Measurements from ENCODE around the gene GAS2. TPM values are rescaled to one million over a fixed set of nuclear protein-coding genes. Genes with fewer than 3 reads are reported as not detected.

The GAS2 gene
- polyA plus RNA-seq, 1 donor from 2014 or later, result 8.0 TPM

- H3F3A ChIP-seq (ENCODE audit: insufficient read depth, low read length, poor library complexity, severe bottlenecking), result no peaks in the 10 kb centered on the region
- no peaks in the 10 kb centered on the region for H3K36me3 ChIP-seq (ENCODE audit: insufficient read depth, low read length)
- H4K20me1 ChIP-seq (ENCODE audit: insufficient read depth), result no peaks in the 10 kb centered on the region
- no peaks in the 10 kb centered on the region for H3K79me2 ChIP-seq (replicated peaks; ENCODE audit: insufficient read depth, low read length)
- H3K9me2 ChIP-seq (ENCODE audit: insufficient read depth, low read length), result no peaks in the 10 kb centered on the region
- no peaks in the 10 kb centered on the region for H3K9me3 ChIP-seq (ENCODE audit: low read length)
- no peak overlapping the region for H3K4me3 ChIP-seq (ENCODE audit: low read length)
- H3K9ac ChIP-seq (ENCODE audit: low read length), result no peak overlapping the region
- H3K27me3 ChIP-seq (ENCODE audit: insufficient read depth, low read depth, low read length), result no peaks in the 10 kb centered on the region
- no peak overlapping the region for H3K4me2 ChIP-seq (ENCODE audit: low read length)
- H3K27ac ChIP-seq (ENCODE audit: low read length), result no peak overlapping the region
- TF ChIP-seq CTCF (IDR thresholded peaks at IDR 0.05; ENCODE audit: poor library complexity, severe bottlenecking), result peak; percentile 54
- peak; percentile 66 for TF ChIP-seq RAD21 (conservative IDR thresholded peaks at IDR 0.05)
- TF ChIP-seq SMC3 (conservative IDR thresholded peaks at IDR 0.05; ENCODE audit: poor library complexity), result peak; percentile 67
- TF ChIP-seq, protein P1, sequence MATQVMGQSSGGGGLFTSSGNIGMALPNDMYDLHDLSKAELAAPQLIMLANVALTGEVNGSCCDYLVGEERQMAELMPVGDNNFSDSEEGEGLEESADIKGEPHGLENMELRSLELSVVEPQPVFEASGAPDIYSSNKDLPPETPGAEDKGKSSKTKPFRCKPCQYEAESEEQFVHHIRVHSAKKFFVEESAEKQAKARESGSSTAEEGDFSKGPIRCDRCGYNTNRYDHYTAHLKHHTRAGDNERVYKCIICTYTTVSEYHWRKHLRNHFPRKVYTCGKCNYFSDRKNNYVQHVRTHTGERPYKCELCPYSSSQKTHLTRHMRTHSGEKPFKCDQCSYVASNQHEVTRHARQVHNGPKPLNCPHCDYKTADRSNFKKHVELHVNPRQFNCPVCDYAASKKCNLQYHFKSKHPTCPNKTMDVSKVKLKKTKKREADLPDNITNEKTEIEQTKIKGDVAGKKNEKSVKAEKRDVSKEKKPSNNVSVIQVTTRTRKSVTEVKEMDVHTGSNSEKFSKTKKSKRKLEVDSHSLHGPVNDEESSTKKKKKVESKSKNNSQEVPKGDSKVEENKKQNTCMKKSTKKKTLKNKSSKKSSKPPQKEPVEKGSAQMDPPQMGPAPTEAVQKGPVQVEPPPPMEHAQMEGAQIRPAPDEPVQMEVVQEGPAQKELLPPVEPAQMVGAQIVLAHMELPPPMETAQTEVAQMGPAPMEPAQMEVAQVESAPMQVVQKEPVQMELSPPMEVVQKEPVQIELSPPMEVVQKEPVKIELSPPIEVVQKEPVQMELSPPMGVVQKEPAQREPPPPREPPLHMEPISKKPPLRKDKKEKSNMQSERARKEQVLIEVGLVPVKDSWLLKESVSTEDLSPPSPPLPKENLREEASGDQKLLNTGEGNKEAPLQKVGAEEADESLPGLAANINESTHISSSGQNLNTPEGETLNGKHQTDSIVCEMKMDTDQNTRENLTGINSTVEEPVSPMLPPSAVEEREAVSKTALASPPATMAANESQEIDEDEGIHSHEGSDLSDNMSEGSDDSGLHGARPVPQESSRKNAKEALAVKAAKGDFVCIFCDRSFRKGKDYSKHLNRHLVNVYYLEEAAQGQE (IDR thresholded peaks at IDR 0.05; ENCODE audit: borderline replicate concordance), result no peak
- no peak overlapping the region for H2AFZ ChIP-seq (ENCODE audit: low read depth, low read length)
These were observed 112.2 kb downstream of the GAS2 start for GRCh38 chr11:22778642-22779041.

DNA sequence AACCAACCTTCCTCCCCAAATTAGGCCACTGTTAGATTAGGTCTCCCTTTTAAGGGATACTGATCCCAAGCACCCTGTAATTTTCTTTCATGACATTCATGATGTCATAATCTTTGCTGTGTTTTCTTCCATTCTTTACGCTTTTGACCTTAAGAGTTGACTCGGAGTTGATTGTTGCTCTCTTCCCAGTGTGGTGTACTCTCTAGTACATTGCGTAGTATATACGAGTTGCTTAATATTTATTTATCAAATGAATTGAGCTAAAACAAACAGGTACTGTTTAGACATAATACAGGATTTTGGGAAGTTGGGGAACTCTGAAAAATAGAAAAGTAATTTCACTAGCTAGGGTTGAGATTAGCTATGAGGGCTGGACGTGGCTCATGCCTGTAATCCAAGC is 113.4 kb downstream of the GAS2 start:
- H4K20me1 ChIP-seq (ENCODE audit: insufficient read depth), result no peaks in the 10 kb centered on the region
- no peak overlapping the region for H3K27ac ChIP-seq (ENCODE audit: low read length)
- H3K79me2 ChIP-seq (replicated peaks; ENCODE audit: insufficient read depth, low read length), result no peaks in the 10 kb centered on the region
- no peak overlapping the region for H2AFZ ChIP-seq (ENCODE audit: low read depth, low read length)
- H3F3A ChIP-seq (ENCODE audit: insufficient read depth, low read length, poor library complexity, severe bottlenecking), result no peaks in the 10 kb centered on the region
- H3K9me3 ChIP-seq (ENCODE audit: low read length), result no peaks in the 10 kb centered on the region
- no peak for TF ChIP-seq MXI1 (conservative IDR thresholded peaks at IDR 0.05; ENCODE audit: poor library complexity, severe bottlenecking)
- TF ChIP-seq TAF1 (IDR thresholded peaks at IDR 0.05; ENCODE audit: low read depth), result no peak
- TF ChIP-seq SMC3 (conservative IDR thresholded peaks at IDR 0.05; ENCODE audit: poor library complexity), result no peak
- no peak for TF ChIP-seq EP300 (conservative IDR thresholded peaks at IDR 0.05; ENCODE audit: poor library complexity, severe bottlenecking)
- TF ChIP-seq, protein P1 (IDR thresholded peaks at IDR 0.05; ENCODE audit: borderline replicate concordance), result no peak
- no peak for TF ChIP-seq EZH2 (IDR thresholded peaks at IDR 0.05; ENCODE audit: borderline replicate concordance, insufficient read depth, low read length, poor library complexity, severe bottlenecking)
- no peak for TF ChIP-seq POLR2AphosphoS5 (IDR thresholded peaks at IDR 0.05)
- no peak for TF ChIP-seq CTCF (IDR thresholded peaks at IDR 0.05; ENCODE audit: poor library complexity, severe bottlenecking)
- no peak for TF ChIP-seq RAD21 (conservative IDR thresholded peaks at IDR 0.05)
- no peak overlapping the region for H3K4me2 ChIP-seq (ENCODE audit: low read length)
- no peak overlapping the region for H3K4me3 ChIP-seq (ENCODE audit: low read length)
- H3K27me3 ChIP-seq (ENCODE audit: insufficient read depth, low read depth, low read length), result no peaks in the 10 kb centered on the region
- no peak overlapping the region for H3K9ac ChIP-seq (ENCODE audit: low read length)
- H3K36me3 ChIP-seq (ENCODE audit: insufficient read depth, low read length), result no peaks in the 10 kb centered on the region
- no peaks in the 10 kb centered on the region for H3K9me2 ChIP-seq (ENCODE audit: insufficient read depth, low read length)

Measured in neural cell (in vitro differentiated cells).